Immature natural killer cell (primary cell): ENCODE measurements around the gene NFATC2IP. TPM values are rescaled to one million over a fixed set of nuclear protein-coding genes. Genes with fewer than 3 reads are reported as not detected.
A peak's percentile ranks its signal among the peaks of the same experiment; 100 is the strongest.

Source experiments
- DNase-seq, 3 donors: peaks; one replicate each; pipeline ENCODE4 v3.0.0; 2022; ENCODE audit warnings: mixed read lengths in 1 of 3
- H3K27ac Mint-ChIP-seq, 6 donors: one replicate each; pipeline ENCODE4 v1.8.0; 2020; ENCODE audit warnings: mixed read lengths in 6 of 6, mild to moderate bottlenecking in 5 of 6, inconsistent platforms in 4 of 6, moderate library complexity in 3 of 6
- H3K27me3 Mint-ChIP-seq, 3 donors: one replicate each; pipeline ENCODE4 v1.8.0; 2020 to 2021; ENCODE audit warnings: low read depth in 3 of 3, mild to moderate bottlenecking in 3 of 3, mixed read lengths in 3 of 3, moderate library complexity in 3 of 3, inconsistent platforms in 1 of 3
- H3K36me3 Mint-ChIP-seq, 3 donors: one replicate each; pipeline ENCODE4 v1.8.0; 2020; ENCODE audit warnings: mixed read lengths in 3 of 3, inconsistent platforms in 2 of 3, mild to moderate bottlenecking in 2 of 3
- H3K4me1 Mint-ChIP-seq, 2 donors: one replicate each; pipeline ENCODE4 v1.8.0; 2020; ENCODE audit warnings: inconsistent platforms in 2 of 2, mild to moderate bottlenecking in 2 of 2, mixed read lengths in 2 of 2, moderate library complexity in 1 of 2
- H3K4me3 Mint-ChIP-seq, 5 donors: one replicate each; pipeline ENCODE4 v1.8.0; 2020; ENCODE audit warnings: mild to moderate bottlenecking in 5 of 5, mixed read lengths in 5 of 5, inconsistent platforms in 3 of 5, moderate library complexity in 3 of 5
- H3K9me3 Mint-ChIP-seq, 6 donors: one replicate each; pipeline ENCODE4 v1.8.0; 2020; ENCODE audit warnings: mild to moderate bottlenecking in 6 of 6, mixed read lengths in 6 of 6, inconsistent platforms in 4 of 6, moderate library complexity in 3 of 6
- polyA plus RNA-seq, 3 donors: library from polyadenylated mRNA; unstranded; fragments of 300-500 nt; fragmentation: Illumina TruSeq; gene quantifications; one replicate each; pipeline ENCODE4 v1.2.3, GENCODE V29; 2021

The NFATC2IP gene
- 10 to 100 TPM; 22.2 to 37.3 (median 33.0) TPM for polyA plus RNA-seq

- Mint-ChIP-seq H3K4me3 (peak within 1 kb of the TSS; percentile 90 to 95 (median 92)), H3K9me3 (no peaks in the 10 kb centered on the region), H3K36me3 (no peaks in the 10 kb centered on the region), H3K27ac (peak within 1 kb of the TSS; percentile 74 to 94 (median 90)), H3K27me3 (peaks cover 0 to 11% (median 3%) of the 10 kb centered on the region in 3 donors), H3K4me1 (peaks cover 26 to 33% of the 10 kb centered on the region in 2 donors)
- DNase-seq, result peak; percentile 99
These were observed at the start of gene NFATC2IP for GRCh38 chr16:28950648-28951409. NFATC2IP (plus strand) TSS chr16:28950937; CDS start chr16:28951012, 75 bp downstream.

- peaks cover 0 to 5% of the 10 kb centered on the region in 2 donors for H3K4me1 Mint-ChIP-seq
- peaks cover 0 to 5% (median 0%) of the 10 kb centered on the region in 3 donors for H3K36me3 Mint-ChIP-seq
- no peak for DNase-seq
- H3K27me3 Mint-ChIP-seq, result no peaks in the 10 kb centered on the region
- H3K4me3 Mint-ChIP-seq, result peak overlapping the region in 1 of 5 donors; percentile 13
- no peak overlapping the region for H3K27ac Mint-ChIP-seq
- H3K9me3 Mint-ChIP-seq, result no peaks in the 10 kb centered on the region
These were observed 48.9 kb upstream of the NFATC2IP start for GRCh38 chr16:28901862-28902261.

- Mint-ChIP-seq H3K4me3 (peak overlapping the region in 1 of 5 donors; percentile 1), H3K36me3 (peaks cover 0 to 5% (median 0%) of the 10 kb centered on the region in 3 donors), H3K9me3 (no peaks in the 10 kb centered on the region), H3K27me3 (no peaks in the 10 kb centered on the region), H3K4me1 (peaks cover 0 to 5% of the 10 kb centered on the region in 2 donors), H3K27ac (no peak overlapping the region)
- no peak for DNase-seq
These were observed 47.8 kb upstream of the NFATC2IP start for GRCh38 chr16:28902909-28903308.

- no peaks in the 10 kb centered on the region for H3K27me3 Mint-ChIP-seq
- H3K27ac Mint-ChIP-seq, result no peak overlapping the region
- no peaks in the 10 kb centered on the region for H3K9me3 Mint-ChIP-seq
- peaks cover 0 to 5% (median 0%) of the 10 kb centered on the region in 3 donors for H3K36me3 Mint-ChIP-seq
- DNase-seq, result no peak
- H3K4me3 Mint-ChIP-seq, result no peak overlapping the region
- peaks cover 0 to 5% of the 10 kb centered on the region in 2 donors for H3K4me1 Mint-ChIP-seq
These were observed 47.2 kb upstream of the NFATC2IP start for GRCh38 chr16:28903344-28904042.

GRCh38 chr16:28904363-28904762 is 46.4 kb upstream of the NFATC2IP start:
- Mint-ChIP-seq H3K4me3 (no peak overlapping the region), H3K36me3 (no peaks in the 10 kb centered on the region), H3K27ac (no peak overlapping the region), H3K9me3 (no peaks in the 10 kb centered on the region), H3K27me3 (no peaks in the 10 kb centered on the region), H3K4me1 (peaks cover 0 to 5% of the 10 kb centered on the region in 2 donors)
- DNase-seq, result no peak

GRCh38 chr16:28904828-28905227 is 45.9 kb upstream of the NFATC2IP start:
- DNase-seq, result no peak
- Mint-ChIP-seq H3K9me3 (no peaks in the 10 kb centered on the region), H3K4me3 (no peak overlapping the region), H3K27ac (no peak overlapping the region), H3K27me3 (no peaks in the 10 kb centered on the region), H3K4me1 (peaks cover 0 to 5% of the 10 kb centered on the region in 2 donors), H3K36me3 (no peaks in the 10 kb centered on the region)

GRCh38 chr16:28905229-28905754 is 45.4 kb upstream of the NFATC2IP start:
- no peak for DNase-seq
- peaks cover 0 to 4% (median 0%) of the 10 kb centered on the region in 3 donors for H3K36me3 Mint-ChIP-seq
- no peaks in the 10 kb centered on the region for H3K27me3 Mint-ChIP-seq
- peaks cover 0 to 5% of the 10 kb centered on the region in 2 donors for H3K4me1 Mint-ChIP-seq
- H3K9me3 Mint-ChIP-seq, result no peaks in the 10 kb centered on the region
- H3K27ac Mint-ChIP-seq, result no peak overlapping the region
- no peak overlapping the region for H3K4me3 Mint-ChIP-seq

GRCh38 chr16:28905800-28906372 is 44.9 kb upstream of the NFATC2IP start:
- Mint-ChIP-seq H3K27me3 (no peaks in the 10 kb centered on the region), H3K4me3 (no peak overlapping the region), H3K27ac (no peak overlapping the region), H3K36me3 (peaks cover 0 to 4% (median 0%) of the 10 kb centered on the region in 3 donors), H3K4me1 (peaks cover 0 to 5% of the 10 kb centered on the region in 2 donors), H3K9me3 (no peaks in the 10 kb centered on the region)
- no peak for DNase-seq

GRCh38 chr16:28910086-28911031 is 40.4 kb upstream of the NFATC2IP start:
- H3K36me3 Mint-ChIP-seq, result peaks cover 8 to 15% (median 10%) of the 10 kb centered on the region in 3 donors
- no peak for DNase-seq

GRCh38 chr16:28912558-28912957 is 38.2 kb upstream of the NFATC2IP start:
- Mint-ChIP-seq H3K4me3 (no peak overlapping the region), H3K4me1 (peaks cover 0 to 1% of the 10 kb centered on the region in 2 donors), H3K27me3 (peaks cover 0 to 2% (median 0%) of the 10 kb centered on the region in 3 donors), H3K9me3 (peaks cover 0 to 2% (median 0%) of the 10 kb centered on the region in 6 donors), H3K36me3 (peaks cover 14 to 21% (median 15%) of the 10 kb centered on the region in 3 donors), H3K27ac (peak overlapping the region in 1 of 6 donors; percentile 77)
- no peak for DNase-seq

More at GRCh38 chr16:28910086-28911031, 40.4 kb upstream of the NFATC2IP start:
- Mint-ChIP-seq H3K27ac (no peak overlapping the region), H3K9me3 (peaks cover 0 to 2% (median 0%) of the 10 kb centered on the region in 6 donors), H3K4me1 (no peaks in the 10 kb centered on the region), H3K4me3 (no peak overlapping the region), H3K27me3 (peaks cover 0 to 2% (median 0%) of the 10 kb centered on the region in 3 donors)

GRCh38 chr16:28913946-28914724 is 36.6 kb upstream of the NFATC2IP start:
- H3K27ac Mint-ChIP-seq, result no peak overlapping the region
- peaks cover 14 to 22% (median 15%) of the 10 kb centered on the region in 3 donors for H3K36me3 Mint-ChIP-seq
- H3K4me1 Mint-ChIP-seq, result peaks cover 0 to 1% of the 10 kb centered on the region in 2 donors
- DNase-seq, result no peak
- H3K4me3 Mint-ChIP-seq, result no peak overlapping the region
- H3K9me3 Mint-ChIP-seq, result peaks cover 0 to 2% (median 0%) of the 10 kb centered on the region in 6 donors
- H3K27me3 Mint-ChIP-seq, result peaks cover 0 to 2% (median 0%) of the 10 kb centered on the region in 3 donors

GRCh38 chr16:28915181-28915580 is 35.6 kb upstream of the NFATC2IP start:
- Mint-ChIP-seq H3K9me3 (peaks cover 0 to 2% (median 0%) of the 10 kb centered on the region in 6 donors), H3K27me3 (peaks cover 0 to 5% (median 0%) of the 10 kb centered on the region in 3 donors), H3K36me3 (peaks cover 14 to 26% (median 15%) of the 10 kb centered on the region in 3 donors), H3K27ac (no peak overlapping the region), H3K4me1 (peaks cover 0 to 1% of the 10 kb centered on the region in 2 donors), H3K4me3 (no peak overlapping the region)
- no peak for DNase-seq
